ENCODE measurements around the gene AMDHD2.
"Not testable (repeated sequence)": the region's sequence is repeated elsewhere in the genome, so short reads cannot be mapped to it uniquely, and the experiment has no call there.

Gene AMDHD2

DNA sequence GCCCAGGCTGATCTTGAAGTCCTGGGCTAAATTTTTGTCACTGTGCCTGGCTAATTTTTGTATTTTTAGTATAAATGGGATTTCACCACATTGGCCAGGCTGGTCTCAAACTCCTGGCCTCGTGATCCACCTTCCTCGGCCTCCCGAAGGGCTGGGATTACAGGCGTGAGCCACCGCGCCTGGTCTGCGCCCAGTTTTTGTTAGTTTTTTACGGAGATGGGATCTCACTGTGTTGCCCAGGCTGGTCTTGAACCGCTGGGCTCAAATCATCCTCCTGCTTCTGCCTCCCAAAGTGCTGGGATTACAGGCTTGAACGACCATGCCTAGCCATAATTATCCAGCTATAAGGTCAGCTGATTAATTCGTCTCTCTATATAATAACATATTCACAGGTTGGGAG, 13.7 kb downstream of the AMDHD2 start:
- DNase-seq (ENCODE audit: low spot score), result no peak

GRCh38 chr16:2534335-2534734, 14.2 kb downstream of the AMDHD2 start:
- DNase-seq (ENCODE audit: low spot score), result not testable (repeated sequence)

DNA sequence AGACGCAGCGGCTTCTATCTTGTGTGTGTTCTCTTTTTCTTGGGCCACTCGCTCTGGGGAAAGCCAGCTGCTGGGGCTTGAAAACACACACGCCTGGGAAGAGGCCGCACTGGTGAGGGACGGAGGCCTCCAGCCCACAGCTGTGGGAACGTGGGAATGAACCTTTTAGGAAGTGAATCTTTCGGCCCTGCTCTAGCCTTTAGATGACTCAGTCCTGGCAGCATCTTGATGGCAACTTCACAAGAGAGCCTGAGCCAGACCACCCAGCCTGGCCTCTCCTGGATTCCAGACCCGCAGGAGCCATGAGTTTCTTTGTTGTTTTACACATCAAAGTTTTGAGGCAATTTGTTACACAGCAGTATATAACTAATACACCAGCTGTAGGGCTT, 15.4 kb downstream of the AMDHD2 start:
- no peak for DNase-seq (ENCODE audit: low spot score)

DNA sequence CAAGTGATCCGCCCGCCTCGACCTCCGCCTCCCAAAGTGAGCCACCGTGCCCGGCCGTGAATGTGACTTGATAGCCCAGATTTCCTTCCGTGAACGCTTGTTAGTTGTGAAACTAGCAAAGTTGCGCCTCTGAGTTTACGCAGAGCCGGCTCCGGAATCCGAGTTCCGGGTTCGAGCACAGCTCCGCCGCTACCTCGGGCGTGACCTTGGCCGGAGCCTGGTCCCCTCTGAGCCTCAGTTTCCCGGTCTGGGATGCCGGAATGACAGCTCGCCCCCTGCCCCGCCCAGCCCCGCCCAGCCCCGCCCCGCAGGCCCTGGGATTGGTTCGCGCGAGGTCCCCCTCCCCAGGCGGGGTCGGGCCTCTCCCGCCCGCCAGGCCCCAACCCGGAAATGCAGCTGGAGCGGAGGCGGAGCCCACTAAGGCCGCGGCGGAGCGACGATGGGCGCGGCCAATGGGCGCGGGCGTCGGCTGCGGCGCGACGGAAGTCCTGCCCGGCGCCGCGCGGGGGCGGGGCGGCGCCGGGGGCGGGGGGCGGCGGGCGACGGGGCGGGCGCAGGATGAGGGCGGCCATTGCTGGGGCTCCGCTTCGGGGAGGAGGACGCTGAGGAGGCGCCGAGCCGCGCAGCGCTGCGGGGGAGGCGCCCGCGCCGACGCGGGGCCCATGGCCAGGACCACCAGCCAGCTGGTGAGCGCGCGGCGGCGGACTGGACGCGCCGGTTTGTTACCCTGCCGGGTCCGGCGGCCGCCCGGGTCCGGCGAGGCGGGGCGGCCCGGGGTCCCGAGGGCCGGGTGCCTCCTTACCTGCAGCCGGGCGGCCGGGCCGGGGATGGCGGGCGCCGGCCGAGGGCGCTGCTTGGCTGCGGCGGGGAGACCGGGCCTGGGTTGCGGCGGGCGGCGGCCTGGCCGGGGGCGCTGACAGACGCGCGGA, 17.5 kb downstream of the AMDHD2 start, which contains the start of gene PDPK1:
PDPK1 (plus strand) TSS at position 571 of the 929 bp plus-strand sequence; CDS start at position 663, 92 bp downstream.
- peak; percentile 85 for DNase-seq (ENCODE audit: low spot score)

DNA sequence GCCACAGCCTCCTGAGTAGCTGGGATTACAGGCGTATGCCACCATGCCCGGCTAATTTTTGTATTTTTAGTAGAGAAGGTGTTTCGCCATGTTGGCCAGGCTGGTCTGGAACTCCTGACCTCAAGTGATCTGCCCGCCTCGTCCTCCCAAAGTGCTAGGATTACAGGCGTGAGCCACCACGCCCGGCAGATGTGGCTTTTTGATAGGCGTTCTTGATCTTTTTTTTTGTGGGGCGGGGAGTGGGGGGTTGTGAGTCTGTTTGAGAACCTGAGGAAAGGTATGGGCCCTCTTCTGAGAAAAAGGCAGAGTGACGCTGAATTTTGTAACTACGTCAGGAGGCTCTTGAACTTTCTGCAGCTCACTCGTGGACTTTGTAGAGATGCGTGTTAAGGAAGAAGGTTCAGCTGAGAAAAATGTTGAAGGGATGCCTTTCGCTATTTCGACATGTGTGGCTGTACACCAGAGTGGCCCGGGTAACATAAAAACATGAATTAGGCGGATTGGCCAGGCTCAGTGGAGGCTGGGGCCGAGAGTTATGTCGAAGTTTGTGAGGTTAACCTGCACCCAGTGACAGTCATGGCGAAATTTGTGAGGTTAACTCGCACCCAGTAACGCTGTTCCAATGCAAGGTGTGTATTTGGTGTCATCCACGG, 19.1 kb downstream of the AMDHD2 start:
- not testable (repeated sequence) for DNase-seq (ENCODE audit: low spot score)

DNA sequence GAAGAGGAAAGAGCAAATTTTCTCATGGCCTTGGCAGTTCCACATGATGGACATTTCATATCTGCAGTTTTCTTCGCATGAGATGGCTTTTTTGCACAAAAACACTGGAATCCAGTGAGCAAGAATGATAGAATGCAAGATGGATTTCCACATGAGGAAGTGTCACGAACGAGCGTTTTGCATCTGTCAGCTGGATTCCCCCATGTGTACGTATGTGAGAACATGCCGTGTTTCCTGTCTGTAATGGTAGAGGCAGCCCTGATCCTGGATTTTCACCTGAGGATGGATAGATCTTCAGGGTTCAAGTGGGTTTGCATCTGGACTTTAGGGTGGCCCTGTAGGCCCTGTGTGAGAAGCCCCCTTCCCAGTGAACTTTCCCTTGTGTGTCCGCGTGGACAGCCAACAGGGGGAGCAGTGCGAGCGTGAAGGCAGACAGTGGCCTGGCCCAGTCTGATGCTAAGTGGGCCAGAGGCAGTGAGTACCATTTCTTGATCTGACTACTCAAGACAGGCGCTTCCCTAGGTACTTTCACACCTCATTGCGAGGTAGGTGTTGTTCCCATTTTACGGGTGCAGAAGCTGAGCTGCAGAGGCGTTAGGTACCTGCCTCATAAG, 19.8 kb downstream of the AMDHD2 start:
- DNase-seq (ENCODE audit: low spot score), result not testable (repeated sequence)

DNA sequence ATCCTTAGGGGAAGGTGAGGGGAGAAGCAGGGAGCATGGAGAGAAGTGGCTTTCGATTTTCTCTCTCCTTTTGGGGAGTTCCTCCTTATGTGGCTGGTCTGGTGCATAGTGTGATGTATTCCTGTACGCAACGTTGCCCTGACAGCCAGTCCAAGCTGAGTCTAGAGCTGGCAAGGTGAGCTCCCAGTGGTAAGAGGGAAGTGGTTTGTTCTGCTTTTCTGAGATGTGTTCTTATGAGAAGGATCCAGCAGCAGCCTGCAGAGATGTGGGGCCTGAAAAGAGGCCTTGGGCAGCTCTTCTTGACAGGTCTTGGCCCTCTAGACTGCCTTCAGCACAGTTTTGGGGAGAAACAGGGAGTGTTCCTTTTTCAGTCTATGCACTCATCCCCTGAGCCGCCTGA, 20.7 kb downstream of the AMDHD2 start:
- not testable (repeated sequence) for DNase-seq (ENCODE audit: low spot score)

DNA sequence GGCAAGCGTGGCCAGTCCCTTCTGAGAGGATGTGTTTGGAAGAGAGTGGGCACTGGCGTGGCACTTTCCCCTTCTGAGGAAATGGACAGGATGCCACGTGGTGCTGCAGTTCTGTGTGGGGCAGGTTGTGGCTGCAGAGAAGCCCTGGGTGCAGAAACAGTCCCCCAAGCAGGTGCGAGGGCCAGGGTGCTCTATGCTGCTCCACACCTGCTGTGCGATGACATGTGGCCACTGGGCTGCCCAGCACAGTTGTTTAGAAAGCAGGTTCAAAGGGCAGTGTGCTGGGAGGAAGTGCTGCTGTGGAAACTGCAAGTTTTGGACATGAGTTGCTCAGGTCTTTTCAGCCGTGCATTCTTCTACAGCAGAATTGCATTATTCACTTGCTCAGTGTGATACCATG, 21.2 kb downstream of the AMDHD2 start:
- DNase-seq (ENCODE audit: low spot score), result not testable (repeated sequence)

DNA sequence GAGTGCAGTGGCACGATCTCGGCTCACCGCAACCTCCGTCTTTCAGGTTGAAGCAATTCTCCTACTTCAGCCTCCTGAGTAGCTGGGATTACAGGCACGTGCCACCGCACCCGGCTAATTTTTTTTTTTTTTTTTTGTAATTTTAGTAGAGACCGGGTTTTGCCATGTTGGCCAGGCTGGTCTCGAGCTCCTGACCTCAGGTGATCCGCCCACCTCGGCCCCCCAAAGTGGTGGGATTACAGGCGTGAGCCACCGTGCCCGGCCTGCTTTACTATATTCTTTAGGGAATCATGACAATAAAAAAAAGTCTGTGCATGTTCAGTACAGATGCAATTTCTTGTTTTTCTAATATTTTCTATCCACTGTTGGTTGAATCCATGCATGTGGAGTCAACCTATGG, 23.6 kb downstream of the AMDHD2 start:
- DNase-seq (ENCODE audit: low spot score), result not testable (repeated sequence)

- DNase-seq (ENCODE audit: low spot score), result not testable (repeated sequence)
These were observed 30.2 kb downstream of the AMDHD2 start for GRCh38 chr16:2550283-2550878.

GRCh38 chr16:2551420-2551889, 31.3 kb downstream of the AMDHD2 start:
- not testable (repeated sequence) for DNase-seq (ENCODE audit: low spot score)

DNA sequence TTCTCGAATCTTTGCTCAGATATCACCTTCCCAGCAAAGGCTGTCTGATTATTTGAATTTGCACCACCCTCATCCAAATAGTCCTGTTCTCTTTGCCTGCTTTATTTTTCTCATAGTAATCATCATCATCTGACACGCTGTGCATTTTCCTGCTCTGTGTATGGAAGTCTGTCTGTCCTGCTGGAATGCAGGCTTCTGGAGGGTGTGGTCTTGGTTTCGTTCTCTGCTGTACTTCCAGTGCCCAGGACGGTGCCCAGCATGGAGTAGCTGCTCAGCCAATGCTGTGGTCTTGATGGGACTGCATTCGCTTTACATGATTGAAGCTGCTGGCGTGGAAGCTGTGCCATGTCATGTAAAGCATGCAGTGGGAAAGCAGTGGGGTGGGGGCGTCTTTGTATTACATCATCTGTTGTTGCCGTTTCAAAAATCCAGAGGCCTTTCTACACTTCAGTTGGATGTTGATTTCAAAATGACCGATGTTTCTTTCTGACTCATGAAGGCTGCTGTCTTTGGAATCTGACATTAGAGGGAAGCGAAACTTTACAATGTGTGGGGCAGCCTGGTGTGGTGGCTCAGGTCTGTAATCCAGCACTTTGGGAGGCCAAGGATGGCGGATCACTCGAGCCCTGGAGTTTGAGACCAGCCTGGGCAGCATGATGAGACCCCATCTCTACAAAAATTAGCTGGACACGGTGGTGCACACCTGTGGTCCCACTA, 34.7 kb downstream of the AMDHD2 start:
- not testable (repeated sequence) for DNase-seq (ENCODE audit: low spot score)

DNA sequence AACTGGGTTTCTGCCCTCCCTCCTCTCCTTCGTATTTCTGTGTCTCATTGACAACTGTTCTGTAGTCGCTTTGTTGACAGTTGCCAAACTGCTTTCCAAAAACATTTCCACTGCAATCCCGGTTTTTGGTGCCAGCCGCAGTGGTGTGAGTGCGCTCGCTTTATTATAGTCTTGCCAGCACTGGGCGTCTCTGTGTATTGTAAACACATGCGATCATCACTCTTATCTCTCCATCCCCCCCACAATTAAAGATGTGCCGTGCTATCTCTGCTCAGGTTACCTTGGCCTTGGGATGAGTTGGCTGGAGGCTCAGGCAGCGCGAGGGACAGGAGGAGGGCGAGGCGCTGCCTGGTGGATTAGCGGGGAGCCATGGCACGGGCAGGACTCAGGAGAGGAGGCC, 37.0 kb downstream of the AMDHD2 start:
- DNase-seq (ENCODE audit: low spot score), result not testable (repeated sequence)

DNA sequence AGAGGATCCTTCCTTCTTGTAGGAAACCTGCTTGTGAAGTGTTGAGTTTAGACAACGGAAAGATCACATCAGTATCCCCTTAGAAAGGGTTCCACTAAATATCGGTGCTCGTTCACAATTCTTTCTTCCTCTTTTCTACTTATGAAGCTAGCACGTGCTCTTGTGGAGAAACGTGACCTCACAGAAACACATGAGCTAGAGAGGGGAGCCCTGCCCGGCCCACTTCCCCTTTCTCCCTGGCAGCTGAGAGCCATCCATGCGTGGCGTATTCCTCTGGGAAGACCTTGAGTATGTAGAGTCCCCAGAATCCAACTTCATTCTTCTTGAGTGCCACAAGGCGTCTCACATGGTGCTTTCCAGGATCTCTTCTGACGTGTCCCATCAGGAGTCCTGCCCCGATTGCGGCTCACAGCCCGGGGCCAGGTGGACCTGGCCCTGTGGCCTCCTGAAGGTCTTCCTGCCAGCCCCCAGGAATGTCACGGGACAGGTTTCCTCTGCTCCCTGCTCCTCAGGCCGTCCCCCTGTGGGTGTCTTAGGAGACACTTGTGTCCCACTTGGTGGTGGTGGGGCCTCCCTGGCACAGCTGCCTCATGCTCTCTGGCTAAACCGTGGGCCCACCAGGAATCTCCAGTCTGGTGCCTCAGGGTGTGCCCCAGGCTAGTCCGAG, 40.1 kb downstream of the AMDHD2 start:
- DNase-seq (ENCODE audit: low spot score), result not testable (repeated sequence)

GRCh38 chr16:2560798-2561133, 40.6 kb downstream of the AMDHD2 start:
- not testable (repeated sequence) for DNase-seq (ENCODE audit: low spot score)

DNA sequence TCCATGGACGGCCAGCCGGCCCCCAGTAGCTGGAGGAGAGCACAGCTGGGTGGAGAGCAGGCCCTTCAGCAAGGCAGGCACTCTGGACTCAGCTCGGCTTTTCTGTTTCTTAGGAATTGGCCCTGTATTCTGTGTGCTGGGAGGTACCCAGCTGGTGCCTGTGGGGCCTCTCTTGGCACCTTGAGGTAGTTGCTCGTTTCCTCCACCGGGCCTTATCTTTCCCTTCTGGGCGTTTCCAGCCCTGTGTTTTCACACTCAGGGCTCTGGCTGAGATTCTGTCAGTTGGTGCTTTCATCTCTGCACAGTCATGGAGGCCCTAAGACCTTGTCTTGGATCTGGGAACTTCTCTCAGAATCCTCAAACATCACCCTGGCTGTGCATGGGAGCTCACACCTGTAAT, 47.3 kb downstream of the AMDHD2 start:
- not testable (repeated sequence) for DNase-seq (ENCODE audit: low spot score)

- not testable (repeated sequence) for DNase-seq (ENCODE audit: low spot score)
These were observed 48.4 kb downstream of the AMDHD2 start for GRCh38 chr16:2568573-2568972.

GRCh38 chr16:2572704-2573103, 52.5 kb downstream of the AMDHD2 start:
- not testable (repeated sequence) for DNase-seq (ENCODE audit: low spot score)

DNA sequence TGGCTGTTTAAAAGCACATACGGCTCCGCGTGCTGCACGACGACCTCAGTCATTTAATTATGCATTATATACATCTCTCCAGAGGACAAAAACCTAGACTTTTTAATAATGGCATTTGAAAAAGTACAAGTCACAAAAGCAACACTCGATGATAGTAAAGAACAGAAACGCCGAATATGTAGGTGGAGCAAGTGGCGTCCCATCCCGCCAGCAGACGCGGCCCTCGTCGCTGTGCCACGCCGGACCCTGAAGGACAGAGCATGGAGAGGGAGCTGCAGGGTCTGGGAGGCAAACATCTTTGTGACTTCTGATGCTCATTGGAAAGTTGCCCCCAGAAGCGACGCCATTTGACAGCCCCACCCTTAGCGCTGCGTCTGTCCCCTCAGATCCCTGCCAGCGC, 55.7 kb downstream of the AMDHD2 start:
- not testable (repeated sequence) for DNase-seq (ENCODE audit: low spot score)

DNA sequence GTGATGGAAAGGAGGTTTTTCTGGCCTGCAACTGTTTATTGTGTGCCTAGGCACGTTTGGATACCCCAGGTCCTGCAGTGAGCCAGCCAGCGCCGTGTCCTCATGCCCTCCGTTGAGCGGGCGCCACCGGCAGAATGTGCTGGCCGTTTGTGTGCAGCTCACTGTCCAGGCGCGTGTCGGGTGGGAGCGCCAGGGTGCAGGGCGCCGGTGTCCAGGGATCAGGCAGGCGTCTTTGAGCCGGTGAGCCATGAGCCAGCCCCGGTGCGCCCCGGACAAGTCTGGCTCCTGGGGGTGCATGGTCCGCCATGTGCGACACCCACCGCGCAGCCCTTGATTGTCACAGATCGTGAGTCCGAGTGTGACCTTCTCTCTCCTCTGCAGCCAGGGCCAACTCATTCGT, 56.9 kb downstream of the AMDHD2 start:
- DNase-seq (ENCODE audit: low spot score), result not testable (repeated sequence)

DNA sequence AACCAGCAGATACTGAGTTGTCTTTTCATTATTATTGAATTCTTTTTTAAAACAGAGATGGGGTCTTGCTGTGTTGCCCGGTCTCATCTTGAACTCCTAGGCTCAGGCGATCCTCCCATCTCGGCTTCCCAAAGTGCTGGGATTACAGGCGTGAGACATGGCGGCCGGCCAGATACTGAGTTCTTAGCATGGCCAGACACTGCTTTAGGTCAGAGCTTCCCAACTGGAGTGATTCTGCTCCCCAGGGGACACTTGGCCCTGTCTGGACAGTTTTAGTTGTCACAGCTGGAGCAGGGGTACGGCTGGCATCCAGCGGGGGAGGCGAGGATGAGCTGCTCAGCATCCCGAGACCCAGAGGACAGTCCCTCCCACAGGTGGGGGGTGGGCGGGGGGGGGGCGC, 58.7 kb downstream of the AMDHD2 start:
- DNase-seq (ENCODE audit: low spot score), result not testable (repeated sequence)
